DLD1 (cell line): ENCODE data around the gene MBTPS1.

Source experiments
- in situ Hi-C: cut with HindIII; loops from 2 replicates; pipeline ENCODE4 v1.10.0; 2017; ENCODE audit warnings: low sequenced_read_pairs

The MBTPS1 gene

DNA sequence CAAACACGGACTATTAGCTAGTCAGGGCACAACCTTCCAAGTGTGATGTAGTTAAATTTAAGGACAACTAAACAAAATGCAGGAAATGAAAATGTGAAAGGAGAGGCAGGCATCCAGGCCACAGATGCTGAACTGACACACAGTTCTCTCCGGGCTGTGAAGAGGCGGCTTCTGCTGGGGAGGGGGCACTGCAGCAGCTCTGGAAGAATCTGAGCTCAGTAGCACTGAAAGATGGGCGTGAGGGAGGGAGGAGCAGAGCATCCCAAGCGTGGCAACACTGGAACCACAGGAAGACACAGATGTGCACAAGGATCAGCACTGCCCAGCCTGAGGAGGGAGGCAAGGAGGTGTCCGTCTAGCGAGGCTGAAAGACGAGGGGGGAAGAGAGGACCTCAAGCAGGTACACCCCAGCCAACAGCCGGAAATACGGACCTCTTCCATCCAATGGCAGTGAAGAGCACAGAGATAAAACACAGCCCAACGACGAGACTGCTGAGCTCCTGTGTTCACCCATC lies 11.4 kb downstream of the MBTPS1 start:
- in situ Hi-C loops = no loop called here

DNA sequence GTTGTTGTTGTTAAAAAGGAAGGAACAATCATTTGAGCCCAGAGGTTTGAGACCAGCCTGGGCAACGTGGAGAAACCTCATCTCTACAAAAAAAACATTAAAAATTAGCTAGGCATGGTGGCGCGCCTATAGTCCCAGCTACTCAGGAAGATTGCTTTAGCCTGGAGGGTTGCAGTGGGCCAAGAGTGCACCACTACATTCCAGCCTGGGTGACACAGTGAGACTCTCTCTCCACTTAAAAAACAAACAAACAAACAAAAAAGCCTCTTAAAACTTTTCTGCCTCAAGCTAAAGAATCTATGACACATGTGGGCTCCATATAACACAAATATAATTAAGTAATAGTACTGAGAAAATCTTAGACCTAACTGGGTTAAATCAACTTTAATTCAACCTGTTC lies 12.5 kb downstream of the MBTPS1 start:
- in situ Hi-C loops = no loop called here

DNA sequence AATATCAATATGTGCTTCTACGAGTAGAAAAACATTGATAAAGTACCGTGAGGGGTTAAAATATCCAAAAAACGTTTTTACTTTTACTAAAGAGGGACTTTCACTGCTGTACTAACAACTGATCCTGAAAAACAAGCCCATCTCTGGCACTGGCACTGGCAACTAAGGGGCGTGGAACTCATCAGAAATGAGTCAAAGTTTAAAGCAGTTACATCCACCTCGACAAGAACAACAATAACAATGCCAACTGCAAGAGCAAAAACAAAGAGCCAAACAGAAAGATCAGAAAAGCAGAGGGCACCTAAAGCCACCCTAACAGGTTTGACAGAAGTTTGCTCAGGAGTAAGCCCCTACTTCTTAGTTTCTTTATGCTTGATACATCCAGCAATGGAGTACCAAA lies 13.1 kb downstream of the MBTPS1 start:
- in situ Hi-C loops = no loop called here

DNA sequence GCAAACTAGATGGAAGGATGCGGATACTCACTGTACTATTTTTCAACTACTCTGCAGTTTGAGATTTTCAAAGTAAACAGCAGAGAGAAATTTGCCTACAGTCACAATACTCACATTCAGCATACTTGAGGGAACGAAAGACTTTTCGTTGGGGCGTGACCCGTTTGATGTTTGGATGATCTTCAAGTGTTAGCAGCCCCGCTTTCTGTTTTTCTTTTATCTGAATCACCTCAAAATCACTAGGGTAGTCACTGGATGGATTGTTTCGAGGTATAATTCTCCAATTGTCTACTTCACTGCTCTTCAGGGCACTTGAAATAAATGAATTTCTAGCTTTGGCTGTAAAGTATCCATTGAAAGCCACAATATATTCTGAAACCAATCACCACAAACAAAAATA lies 17.8 kb downstream of the MBTPS1 start:
- in situ Hi-C loops = no loop called here

DNA sequence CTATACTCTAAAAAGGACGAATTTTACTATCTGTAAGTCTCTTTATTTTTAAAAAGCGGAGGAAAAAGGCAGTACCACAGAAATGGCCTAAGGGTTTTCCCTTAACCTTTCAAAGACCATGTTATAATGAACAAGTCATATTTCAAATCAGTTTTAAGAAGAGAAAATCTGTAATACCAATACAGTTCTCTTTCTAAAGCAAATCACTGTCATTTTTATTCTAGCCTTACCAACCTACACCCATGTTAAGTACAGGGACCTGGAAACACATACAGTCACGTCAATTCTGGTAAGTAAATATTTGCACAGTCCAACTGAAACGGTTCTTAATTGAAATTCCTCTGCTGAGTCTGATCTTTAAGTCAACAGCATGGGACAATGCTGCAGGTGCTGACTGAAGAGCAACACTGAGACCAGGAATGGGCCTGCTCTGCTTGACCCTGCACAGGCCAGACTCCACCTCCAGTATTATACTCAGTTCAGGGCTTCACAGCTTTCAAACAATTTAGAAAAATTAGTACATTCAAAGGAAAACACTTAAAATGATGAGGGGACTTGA lies 20.2 kb downstream of the MBTPS1 start:
- in situ Hi-C loops = no loop called here

DNA sequence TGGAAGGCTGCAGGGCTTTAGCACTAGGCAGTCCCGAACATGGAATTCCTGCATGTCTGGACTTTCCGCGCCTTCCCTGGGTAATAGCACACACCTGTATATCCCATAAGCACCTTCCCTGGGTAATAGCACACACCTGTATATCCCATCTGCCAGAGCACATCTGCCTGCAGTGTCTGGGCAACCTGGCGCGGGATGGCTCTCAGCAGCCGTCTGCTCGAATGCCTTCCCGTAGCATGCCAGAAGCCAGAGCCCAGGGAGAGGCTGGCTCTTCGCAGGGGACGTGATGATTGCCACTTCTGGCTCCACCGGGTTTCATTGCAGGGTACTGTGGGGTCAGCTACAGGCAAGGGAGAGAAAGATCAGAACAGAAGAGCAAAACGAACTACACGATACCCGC lies 21.3 kb downstream of the MBTPS1 start:
- in situ Hi-C loops = no loop called here

DNA sequence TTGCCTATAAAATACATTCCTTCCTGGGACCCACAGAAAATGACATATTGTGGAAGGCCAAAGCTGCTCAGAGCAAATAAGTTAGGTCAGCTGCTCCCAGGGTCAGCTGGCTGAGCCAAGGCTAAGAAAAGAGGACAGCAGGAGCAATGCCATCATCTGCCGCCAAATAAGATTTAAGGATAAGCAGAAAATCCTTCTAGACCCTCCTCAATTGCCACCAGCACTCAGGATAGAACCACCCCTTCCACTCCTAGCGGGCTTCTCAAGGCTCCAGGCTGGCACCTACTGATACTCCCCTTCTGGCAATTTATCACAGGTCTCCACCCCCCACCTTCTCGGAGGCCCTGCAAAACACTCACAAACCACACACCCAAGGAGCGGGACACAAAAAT lies 22.9 kb downstream of the MBTPS1 start:
- in situ Hi-C loops = no loop called here

DNA sequence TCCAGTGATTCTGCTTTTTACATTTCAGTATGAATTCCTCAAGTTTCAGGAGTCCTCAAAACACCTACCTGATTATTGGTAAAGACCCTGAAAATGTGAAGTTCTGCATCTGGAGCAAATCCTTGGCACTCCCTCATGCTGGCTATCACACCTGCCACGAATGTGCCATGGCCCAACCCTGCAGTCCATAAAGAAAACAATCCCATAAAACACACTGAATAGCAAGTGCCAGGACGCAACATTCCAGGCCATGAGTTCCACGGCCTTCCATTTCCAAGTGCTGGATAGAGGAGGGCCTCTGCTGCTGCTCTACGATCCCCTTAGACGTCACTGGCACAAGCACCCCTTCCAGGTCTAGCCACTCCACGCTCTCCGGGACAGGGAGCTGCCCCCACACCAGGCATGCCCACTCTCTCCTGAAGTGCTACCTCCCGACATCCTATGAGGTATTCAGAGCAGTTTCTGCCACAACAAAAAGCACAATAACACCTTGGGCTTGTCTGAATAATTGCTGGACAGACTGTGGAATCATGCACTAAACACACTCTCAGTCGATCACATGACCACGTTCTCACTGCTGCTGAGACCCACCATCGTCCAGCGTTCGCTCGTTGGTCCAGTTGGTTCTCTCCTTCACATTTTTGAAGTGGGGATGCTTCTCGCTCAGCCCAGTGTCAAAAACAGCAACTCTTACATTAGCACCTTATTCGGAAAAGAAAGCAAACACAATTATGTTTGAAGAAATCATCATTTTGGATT lies 23.4 kb downstream of the MBTPS1 start:
- in situ Hi-C loops = no loop called here

DNA sequence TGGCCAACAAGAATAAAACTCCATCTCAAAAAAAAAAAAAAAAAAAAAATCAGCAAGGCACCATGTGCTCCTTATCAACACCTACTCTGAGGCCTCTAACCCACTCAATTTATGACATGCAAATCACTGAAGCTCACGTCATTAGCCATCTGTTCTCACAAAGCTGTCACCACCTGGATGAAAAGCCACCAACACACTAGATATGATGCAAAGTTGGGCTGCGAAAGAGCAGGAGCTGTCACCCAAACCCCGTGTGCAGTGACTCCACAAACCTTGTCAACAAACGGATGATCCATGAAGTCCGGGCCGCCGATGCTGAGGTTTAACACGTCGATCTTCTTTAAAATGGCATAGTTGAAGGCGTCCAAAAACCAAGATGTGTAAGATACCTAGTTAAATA lies 25.3 kb downstream of the MBTPS1 start:
- in situ Hi-C loops = no loop called here

DNA sequence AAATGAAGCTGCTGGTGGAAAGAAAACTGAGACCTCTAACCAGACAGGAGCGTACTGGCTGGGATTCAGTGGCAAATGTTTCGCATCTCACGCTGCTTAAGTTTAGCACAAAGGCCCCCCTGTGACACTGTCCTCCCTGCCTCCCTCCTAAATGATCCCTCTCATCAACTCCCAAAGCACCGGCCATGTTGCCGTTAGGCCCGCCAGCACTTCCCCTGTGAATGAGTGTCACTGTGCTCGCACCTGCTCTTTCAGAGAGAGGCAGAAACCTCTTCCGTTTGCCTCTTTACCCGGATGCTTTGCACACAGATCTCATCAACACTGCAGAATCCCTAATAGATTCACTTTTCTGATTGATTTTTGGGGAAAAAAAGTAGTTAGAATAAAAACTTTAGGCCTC lies 26.5 kb downstream of the MBTPS1 start:
- in situ Hi-C loops = no loop called here

DNA sequence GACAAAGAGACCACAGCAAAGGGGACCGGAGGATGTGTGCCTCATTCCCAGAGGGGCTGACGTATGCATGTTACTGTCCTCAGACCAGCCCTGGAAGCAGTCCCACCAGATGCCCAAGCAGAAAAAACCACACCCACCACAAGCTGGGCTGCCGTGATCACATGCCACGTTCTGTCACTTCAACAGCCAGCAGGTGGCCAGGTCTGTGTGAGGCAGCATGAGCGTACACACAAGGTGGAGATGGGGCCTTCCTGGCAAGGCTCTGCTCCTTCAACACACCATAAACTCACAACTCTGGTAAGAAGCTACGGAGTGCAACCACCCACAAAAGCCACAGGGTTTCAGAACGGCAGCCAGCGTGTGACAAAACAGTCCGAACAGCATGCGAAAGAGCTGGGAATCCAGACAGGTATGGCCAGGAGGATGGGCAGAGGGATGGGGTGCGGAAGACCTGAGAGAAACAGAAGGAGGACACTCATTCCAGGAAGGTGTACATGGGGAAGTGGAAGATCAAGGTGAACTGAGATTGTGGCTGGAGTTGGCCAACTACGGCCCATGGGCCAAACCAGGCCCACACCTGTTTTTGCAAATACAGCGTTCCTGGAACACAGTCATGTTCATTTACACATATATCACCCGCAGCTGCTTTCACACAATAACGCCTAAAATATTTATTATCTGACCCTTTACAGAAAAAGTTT lies 27.9 kb downstream of the MBTPS1 start:
- in situ Hi-C loops = loop anchor here (5.0 kb wide), 1 partner anchor 48 kb away; no protein-coding TSS in a partner anchor

DNA sequence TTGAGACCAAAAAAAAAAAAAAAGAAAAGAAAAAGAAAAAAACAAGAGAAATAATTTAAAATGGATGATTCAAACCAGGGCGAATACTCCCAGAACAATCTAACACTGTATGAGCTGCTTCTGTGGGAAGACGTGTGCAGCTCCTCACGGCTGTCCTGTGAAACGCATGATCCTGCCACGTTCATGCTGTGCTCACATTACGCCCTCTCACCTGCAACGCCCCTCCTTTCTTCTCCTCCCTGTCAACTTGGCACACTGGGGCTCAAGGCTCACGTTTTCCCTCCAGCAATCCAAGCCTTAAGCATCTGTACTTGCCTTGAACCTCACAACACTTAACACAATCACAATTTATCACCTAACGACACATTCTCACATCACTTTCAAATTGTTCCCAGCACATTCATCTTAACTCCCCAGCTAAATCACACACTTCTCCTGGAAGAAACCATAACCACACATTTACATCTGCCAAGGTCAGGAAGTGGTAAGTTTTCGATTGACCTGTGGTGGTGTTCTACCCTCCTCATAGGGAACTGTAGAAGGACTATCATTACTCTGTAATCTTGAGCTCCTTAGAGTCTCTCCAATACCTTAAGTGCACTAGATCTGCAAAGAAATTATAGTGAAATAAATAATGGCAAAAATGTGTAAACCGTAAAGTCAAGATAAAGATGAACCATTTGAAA lies 29.1 kb downstream of the MBTPS1 start:
- in situ Hi-C loops = loop anchor here (5.0 kb wide), 1 partner anchor 50 kb away; no protein-coding TSS in a partner anchor

DNA sequence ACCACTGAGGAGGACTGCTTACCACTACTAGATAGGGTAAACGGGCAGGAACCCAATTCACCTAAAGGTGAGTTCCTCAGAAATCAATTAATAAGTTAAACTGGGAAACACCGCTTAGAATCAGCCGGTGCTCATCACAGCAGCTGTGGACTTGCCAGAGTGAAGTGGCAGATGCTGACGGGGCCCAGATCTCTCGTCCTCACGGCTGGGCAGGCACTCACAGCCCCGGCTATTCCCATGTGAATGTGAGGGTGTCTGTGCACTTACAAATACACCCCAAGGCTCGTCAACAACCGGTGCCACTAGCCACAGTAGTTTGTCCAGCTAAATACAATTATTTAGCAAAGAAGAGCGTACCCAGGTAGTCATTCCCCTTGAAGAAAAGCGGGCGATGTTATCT lies 29.7 kb downstream of the MBTPS1 start:
- in situ Hi-C loops = loop anchor here (5.0 kb wide), 1 partner anchor 50 kb away; no protein-coding TSS in a partner anchor

DNA sequence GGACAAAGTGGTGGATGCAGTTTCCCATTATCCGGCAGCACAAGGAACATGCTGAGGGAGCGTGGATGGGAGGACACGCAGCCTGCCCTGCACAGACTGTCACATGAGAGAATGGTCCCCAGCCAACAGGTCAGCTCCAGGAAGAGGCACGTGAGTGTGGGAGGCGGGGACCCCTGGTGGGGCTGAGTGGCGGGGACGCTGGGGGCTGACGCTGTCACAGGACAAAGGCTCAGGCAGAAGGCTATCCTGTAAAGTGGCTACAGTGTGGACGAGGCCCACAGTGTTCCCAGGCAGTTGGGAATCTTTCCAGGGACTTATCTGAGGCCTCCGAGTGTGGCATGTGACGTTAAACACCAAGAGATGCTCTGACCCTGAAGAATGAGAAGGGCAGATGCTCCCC lies 30.4 kb downstream of the MBTPS1 start:
- in situ Hi-C loops = loop anchor here (5.0 kb wide), 1 partner anchor 51 kb away; no protein-coding TSS in a partner anchor

DNA sequence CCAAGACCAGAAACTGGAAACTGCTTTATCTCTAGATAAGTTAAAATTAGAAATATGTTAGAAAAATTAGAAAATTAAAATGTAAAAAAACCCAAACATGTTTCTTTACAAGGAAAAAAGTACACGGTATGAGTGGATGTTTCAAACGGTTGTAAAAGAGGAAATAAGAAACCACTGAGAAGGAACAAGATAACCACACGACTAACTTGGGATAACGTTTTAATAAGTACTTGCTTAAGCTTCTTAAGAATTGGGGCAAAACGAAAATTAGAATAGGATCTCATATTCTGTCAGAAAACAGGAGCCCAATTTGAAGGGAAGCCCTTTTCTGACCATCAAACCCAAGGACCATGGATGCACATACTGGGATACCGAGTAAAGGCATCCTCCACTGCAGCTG lies 31.0 kb downstream of the MBTPS1 start:
- in situ Hi-C loops = loop anchor here (5.0 kb wide), 1 partner anchor 52 kb away; no protein-coding TSS in a partner anchor

DNA sequence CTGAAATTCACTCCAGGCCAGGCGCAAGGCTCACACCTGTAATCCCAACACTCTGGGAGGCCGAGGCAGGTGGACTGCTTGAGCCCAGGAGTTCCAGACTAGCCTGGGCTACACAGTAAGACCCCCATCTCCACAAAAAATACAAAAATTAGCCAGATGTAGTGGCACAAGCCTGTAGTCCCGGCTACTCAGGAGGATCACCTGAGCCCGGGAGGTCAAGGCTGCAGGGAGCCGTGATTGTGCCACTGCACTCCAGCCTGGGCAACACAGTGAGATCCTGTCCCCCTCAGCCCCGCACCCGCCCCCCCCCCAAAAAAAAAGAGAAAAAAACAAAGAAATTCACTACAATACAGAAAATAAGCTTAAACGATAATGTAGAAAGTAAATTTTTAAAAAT lies 31.5 kb downstream of the MBTPS1 start:
- in situ Hi-C loops = loop anchor here (5.0 kb wide), 1 partner anchor 52 kb away; no protein-coding TSS in a partner anchor

DNA sequence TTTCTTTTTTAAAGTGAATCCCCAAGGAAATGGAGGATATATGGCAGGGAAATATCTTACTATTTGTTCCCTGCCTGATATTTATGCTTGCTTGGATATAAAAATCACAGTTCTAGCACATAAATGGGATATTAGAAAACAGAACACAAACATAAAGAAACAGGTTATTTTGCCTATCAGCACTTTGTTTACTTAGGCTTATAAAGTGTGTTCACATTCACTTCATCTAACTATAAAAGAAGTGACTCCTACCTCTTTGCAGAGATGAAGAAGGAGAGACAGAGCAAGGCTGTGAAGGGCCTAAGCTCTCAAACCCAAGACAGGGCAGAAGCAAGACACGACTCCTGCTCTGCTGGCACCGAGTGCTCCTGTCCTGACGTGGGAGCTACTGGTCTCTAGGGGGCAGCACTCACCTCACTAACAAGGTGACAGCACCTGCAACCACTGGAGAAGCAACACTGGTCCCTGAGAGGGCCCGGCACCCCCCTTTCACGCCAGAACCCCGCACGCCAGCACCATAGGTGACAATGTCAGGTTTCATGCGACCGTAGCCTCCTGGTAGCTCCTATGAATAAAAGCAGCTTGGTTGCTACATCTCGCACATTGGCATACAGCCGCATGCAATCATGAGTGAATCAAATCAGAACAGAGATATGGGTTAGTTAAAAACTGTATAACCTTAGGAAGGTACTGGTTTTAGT lies 32.0 kb downstream of the MBTPS1 start:
- in situ Hi-C loops = loop anchor here (5.0 kb wide), 1 partner anchor 53 kb away; no protein-coding TSS in a partner anchor

DNA sequence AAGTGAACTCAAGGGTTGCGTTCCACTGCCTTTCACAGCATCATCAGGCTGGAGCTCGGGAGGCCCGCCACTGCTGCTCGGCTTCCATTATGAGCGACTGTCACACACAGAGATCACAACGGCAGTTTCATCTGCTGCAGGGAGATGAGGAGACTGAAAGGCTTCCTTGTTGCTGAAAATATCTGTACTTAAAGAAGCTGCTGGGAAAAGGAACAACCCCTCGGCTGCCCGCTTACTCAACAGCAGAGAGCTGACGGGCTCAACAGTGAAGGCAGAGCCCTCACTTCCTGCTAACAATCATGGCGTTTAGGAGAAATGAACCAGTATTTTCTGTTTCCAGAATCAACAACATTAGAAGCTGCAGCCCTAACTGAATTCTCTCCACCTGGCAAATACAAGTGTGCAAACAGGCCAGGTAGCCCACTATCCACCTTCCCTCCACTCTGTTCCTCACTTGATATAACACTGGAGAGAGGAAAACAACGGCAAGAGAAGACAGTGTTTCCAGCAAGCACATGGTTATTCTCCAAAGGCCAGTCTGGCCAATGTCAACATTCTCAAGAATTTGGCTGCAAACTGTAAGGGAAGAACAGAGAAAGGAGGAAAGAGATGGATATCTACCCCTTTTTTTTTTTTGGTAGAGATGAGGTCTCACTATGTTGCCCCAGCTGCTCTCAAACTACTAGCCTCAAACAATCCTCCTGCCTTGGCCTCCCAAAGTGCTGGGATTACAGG lies 33.7 kb downstream of the MBTPS1 start:
- in situ Hi-C loops = no loop called here

DNA sequence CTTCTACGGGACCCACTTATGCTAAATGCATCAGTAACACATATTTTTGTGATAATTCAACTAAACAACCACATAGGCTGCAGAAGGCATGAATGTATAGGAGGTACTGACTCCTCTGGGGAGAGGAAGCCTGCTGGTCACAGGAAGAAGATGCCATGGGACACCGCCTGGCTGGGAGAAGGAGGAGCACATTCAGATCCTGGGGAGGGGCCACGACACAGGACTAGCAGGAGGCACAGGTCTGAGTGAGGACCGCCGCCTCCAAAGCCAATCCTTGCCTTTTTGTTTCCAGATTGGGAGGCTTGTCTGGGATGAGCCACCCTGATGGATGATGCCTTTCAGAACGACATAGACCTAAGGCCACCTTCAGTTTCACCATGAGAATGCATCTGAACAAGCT lies 34.6 kb downstream of the MBTPS1 start:
- in situ Hi-C loops = no loop called here
